ENCODE data around the gene NIPAL4. TPM values are rescaled to one million over a fixed set of nuclear protein-coding genes. Genes with fewer than 3 reads are reported as not detected.

NIPAL4 gene
- total RNA-seq, 2 donors from 2014 or later = 0.27 to 0.49 TPM

- Histone ChIP-seq H3K27ac (peak overlapping the region in 1 of 2 donors; percentile 12), H3K4me3 (no peak overlapping the region), H3K4me1 (ENCODE audit: control insufficient read depth in 1 of 2, low read depth in 2 of 2) (peaks cover 0 to 14% of the 10 kb centered on the region in 2 donors), H3K9me3 (no peaks in the 10 kb centered on the region), H3K27me3 (replicated peaks; ENCODE audit: insufficient read depth) (no peaks in the 10 kb centered on the region), H3K36me3 (no peaks in the 10 kb centered on the region)
- TF ChIP-seq, protein P1, sequence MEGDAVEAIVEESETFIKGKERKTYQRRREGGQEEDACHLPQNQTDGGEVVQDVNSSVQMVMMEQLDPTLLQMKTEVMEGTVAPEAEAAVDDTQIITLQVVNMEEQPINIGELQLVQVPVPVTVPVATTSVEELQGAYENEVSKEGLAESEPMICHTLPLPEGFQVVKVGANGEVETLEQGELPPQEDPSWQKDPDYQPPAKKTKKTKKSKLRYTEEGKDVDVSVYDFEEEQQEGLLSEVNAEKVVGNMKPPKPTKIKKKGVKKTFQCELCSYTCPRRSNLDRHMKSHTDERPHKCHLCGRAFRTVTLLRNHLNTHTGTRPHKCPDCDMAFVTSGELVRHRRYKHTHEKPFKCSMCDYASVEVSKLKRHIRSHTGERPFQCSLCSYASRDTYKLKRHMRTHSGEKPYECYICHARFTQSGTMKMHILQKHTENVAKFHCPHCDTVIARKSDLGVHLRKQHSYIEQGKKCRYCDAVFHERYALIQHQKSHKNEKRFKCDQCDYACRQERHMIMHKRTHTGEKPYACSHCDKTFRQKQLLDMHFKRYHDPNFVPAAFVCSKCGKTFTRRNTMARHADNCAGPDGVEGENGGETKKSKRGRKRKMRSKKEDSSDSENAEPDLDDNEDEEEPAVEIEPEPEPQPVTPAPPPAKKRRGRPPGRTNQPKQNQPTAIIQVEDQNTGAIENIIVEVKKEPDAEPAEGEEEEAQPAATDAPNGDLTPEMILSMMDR (IDR thresholded peaks at IDR 0.05) = no peak
- ATAC-seq (ENCODE audit: insufficient number of reproducible peaks, low FRiP score, low read depth) (no peak), DNase-seq (ENCODE audit: low spot score) (no peak)
Measured at GRCh38 chr5:157449011-157449723, 10.8 kb upstream of the NIPAL4 start.

- no peak for ATAC-seq (ENCODE audit: insufficient number of reproducible peaks, low FRiP score, low read depth)
- peaks cover 0 to 14% of the 10 kb centered on the region in 2 donors for H3K4me1 ChIP-seq (ENCODE audit: control insufficient read depth in 1 of 2, low read depth in 2 of 2)
- H3K4me3 ChIP-seq = no peak overlapping the region
- no peaks in the 10 kb centered on the region for H3K27me3 ChIP-seq (replicated peaks; ENCODE audit: insufficient read depth)
- no peak for DNase-seq (ENCODE audit: low spot score)
- H3K36me3 ChIP-seq = no peaks in the 10 kb centered on the region
- H3K9me3 ChIP-seq = no peaks in the 10 kb centered on the region
- TF ChIP-seq, protein P1 (IDR thresholded peaks at IDR 0.05) = no peak
- no peak overlapping the region for H3K27ac ChIP-seq
Measured at GRCh38 chr5:157450024-157450423, 10.0 kb upstream of the NIPAL4 start.

GRCh38 chr5:157451806-157452205 lies 8.2 kb upstream of the NIPAL4 start:
- H3K27me3 ChIP-seq (replicated peaks; ENCODE audit: insufficient read depth) = no peaks in the 10 kb centered on the region
- no peak for DNase-seq (ENCODE audit: low spot score)
- no peak for ATAC-seq (ENCODE audit: insufficient number of reproducible peaks, low FRiP score, low read depth)
- TF ChIP-seq, protein P1 (IDR thresholded peaks at IDR 0.05) = no peak
- H3K4me3 ChIP-seq = no peak overlapping the region
- peaks cover 0 to 14% of the 10 kb centered on the region in 2 donors for H3K4me1 ChIP-seq (ENCODE audit: control insufficient read depth in 1 of 2, low read depth in 2 of 2)
- no peak overlapping the region for H3K27ac ChIP-seq
- no peaks in the 10 kb centered on the region for H3K36me3 ChIP-seq
- no peaks in the 10 kb centered on the region for H3K9me3 ChIP-seq

GRCh38 chr5:157454273-157454672 lies 5.7 kb upstream of the NIPAL4 start:
- Histone ChIP-seq H3K9me3 (no peaks in the 10 kb centered on the region), H3K36me3 (no peaks in the 10 kb centered on the region), H3K4me3 (no peak overlapping the region), H3K27ac (no peak overlapping the region), H3K27me3 (replicated peaks; ENCODE audit: insufficient read depth) (no peaks in the 10 kb centered on the region), H3K4me1 (ENCODE audit: control insufficient read depth in 1 of 2, low read depth in 2 of 2) (peaks cover 0 to 8% of the 10 kb centered on the region in 2 donors)
- DNase-seq (ENCODE audit: low spot score) = no peak
- TF ChIP-seq, protein P1 (IDR thresholded peaks at IDR 0.05) = no peak
- ATAC-seq (ENCODE audit: insufficient number of reproducible peaks, low FRiP score, low read depth) = no peak

- H3K27ac ChIP-seq = no peak overlapping the region
- no peak for DNase-seq (ENCODE audit: low spot score)
- H3K4me1 ChIP-seq (ENCODE audit: control insufficient read depth in 1 of 2, low read depth in 2 of 2) = peaks cover under 1 to 5% of the 10 kb centered on the region in 2 donors
Measured at GRCh38 chr5:157455057-157455456, 5.0 kb upstream of the NIPAL4 start.

More at GRCh38 chr5:157455057-157455456, 5.0 kb upstream of the NIPAL4 start:
- H3K9me3 ChIP-seq = no peaks in the 10 kb centered on the region
- no peak overlapping the region for H3K4me3 ChIP-seq
- TF ChIP-seq, protein P1 (IDR thresholded peaks at IDR 0.05) = no peak
- no peak for ATAC-seq (ENCODE audit: insufficient number of reproducible peaks, low FRiP score, low read depth)
- H3K27me3 ChIP-seq (replicated peaks; ENCODE audit: insufficient read depth) = no peaks in the 10 kb centered on the region
- no peaks in the 10 kb centered on the region for H3K36me3 ChIP-seq
